ENCODE measurements around the gene PIEZO2.
"Not testable (repeated sequence)": the region's sequence is repeated elsewhere in the genome, so short reads cannot be mapped to it uniquely, and the experiment has no call there.

Gene PIEZO2

DNA sequence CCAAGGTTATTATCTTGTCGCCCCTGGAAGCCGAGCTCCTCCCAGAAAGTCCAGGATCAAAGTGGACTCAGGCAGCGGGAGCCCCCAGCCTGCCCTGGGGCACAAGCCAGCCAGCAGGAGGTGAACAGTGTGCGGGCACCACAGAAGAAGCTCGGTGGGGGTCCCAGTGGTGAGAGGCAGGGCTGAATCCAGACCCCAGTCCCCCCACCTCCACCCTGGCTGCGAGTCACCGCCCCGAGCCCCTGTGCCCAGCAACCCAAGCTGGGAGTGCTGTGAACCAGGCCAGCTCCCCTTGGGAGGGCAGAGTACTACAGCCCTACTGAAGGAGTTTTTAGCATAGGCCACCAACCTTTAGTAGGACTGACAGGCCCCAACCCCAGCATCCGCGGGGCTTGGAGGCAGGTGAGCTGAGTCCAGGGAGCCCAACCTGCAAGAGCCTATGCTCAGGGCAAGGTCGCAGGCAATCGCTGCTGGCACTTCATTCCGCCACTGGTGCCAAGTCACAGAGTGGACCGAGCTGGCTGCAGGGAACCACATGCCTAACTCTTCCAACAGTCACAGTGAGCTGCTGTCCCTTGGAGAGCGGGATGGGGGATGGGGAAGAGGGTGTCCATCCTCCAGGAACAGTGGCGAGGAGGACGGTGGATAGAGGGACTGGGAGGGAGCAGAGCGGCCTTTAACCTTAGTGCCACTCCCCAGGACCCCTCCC lies 3.0 kb downstream of the PIEZO2 start:
- DNase-seq (ENCODE audit: low read depth): no peak
- TF ChIP-seq, protein P1, sequence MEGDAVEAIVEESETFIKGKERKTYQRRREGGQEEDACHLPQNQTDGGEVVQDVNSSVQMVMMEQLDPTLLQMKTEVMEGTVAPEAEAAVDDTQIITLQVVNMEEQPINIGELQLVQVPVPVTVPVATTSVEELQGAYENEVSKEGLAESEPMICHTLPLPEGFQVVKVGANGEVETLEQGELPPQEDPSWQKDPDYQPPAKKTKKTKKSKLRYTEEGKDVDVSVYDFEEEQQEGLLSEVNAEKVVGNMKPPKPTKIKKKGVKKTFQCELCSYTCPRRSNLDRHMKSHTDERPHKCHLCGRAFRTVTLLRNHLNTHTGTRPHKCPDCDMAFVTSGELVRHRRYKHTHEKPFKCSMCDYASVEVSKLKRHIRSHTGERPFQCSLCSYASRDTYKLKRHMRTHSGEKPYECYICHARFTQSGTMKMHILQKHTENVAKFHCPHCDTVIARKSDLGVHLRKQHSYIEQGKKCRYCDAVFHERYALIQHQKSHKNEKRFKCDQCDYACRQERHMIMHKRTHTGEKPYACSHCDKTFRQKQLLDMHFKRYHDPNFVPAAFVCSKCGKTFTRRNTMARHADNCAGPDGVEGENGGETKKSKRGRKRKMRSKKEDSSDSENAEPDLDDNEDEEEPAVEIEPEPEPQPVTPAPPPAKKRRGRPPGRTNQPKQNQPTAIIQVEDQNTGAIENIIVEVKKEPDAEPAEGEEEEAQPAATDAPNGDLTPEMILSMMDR (IDR thresholded peaks at IDR 0.05; ENCODE audit: control insufficient read depth, insufficient read depth, low read depth, low read length, missing control alignments): no peak
- H3K4me3 ChIP-seq (ENCODE audit: control insufficient read depth, low read depth, low read length): no peak overlapping the region

DNA sequence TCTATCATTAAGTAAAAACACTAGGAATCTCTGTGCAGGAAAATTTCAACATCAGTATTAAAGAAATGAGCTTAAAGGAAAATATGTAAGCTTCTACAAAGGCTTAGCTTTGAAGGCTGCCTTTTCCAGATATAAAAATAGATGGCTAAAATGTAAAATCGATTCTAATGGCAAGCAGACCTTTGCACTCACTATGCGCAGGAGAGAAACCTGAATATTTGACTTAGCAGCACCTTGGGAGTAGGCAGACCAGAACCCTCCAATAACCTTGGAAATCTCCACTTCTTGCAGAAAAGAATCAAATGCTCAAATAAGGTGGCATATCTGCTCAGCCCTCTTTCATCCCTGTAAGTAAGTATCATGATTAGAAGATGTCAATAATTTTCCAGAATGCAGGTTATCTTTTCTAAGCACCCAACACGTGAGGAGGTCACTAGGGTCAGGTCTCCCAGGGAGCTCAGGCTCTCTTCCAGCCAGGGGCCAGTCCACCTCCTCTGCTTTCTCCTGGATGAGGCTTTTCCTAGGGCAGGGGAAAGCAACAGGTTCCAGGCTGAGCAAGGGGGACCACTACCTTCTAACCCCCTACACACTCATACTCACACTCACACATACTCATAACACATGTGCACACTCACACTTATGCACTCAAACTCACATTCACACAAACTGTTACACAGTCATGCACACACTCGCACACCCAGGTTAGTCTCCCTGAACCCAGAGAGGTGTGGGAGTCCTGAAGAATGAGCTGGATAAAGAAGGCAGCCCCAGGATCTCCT lies 3.8 kb downstream of the PIEZO2 start:
- DNase-seq (ENCODE audit: low read depth): no peak
- no peak overlapping the region for H3K4me3 ChIP-seq (ENCODE audit: control insufficient read depth, low read depth, low read length)
- TF ChIP-seq, protein P1 (IDR thresholded peaks at IDR 0.05; ENCODE audit: control insufficient read depth, insufficient read depth, low read depth, low read length, missing control alignments): no peak

DNA sequence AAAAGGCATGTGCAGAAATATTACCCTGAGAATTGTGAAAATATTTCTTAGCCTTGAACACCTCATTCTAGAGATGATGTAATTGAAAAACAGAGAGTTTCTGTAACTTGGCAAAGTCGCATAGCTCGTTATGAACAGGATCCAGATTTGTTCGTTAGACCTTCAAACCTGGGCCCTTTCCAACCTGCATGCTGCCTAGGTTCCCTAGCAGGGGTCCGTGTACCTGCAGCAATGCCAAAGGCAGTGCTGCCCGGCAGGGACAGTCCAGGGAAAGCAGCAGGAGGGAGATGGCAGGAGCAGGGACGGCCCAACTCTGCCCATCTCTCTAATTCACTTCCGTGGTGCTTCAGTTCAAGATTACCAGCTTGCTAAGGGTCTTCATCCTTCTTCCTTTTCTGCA lies 12.0 kb downstream of the PIEZO2 start:
- TF ChIP-seq, protein P1 (IDR thresholded peaks at IDR 0.05; ENCODE audit: control insufficient read depth, insufficient read depth, low read depth, low read length, missing control alignments): no peak
- H3K4me3 ChIP-seq (ENCODE audit: control insufficient read depth, low read depth, low read length): no peak overlapping the region
- no peak for DNase-seq (ENCODE audit: low read depth)

DNA sequence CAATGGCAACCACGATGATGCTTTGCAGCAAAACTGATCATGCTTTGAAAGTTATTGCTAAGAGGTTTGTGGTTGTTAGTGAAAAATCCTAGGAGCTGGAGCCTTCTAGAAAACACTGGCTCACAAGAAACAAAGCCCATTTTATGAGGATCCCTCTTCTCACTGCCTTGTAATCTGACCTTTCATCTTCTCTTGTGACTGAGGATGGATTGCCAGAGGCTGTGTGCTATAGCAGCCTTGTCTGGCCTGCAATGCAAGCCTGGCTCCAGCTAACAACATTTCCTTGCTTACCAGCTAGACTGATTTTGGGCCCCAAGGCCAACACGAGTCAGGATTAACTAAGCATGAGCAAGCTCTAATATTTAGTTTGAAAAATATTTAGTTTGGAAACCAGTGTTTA lies 13.1 kb downstream of the PIEZO2 start:
- TF ChIP-seq, protein P1 (IDR thresholded peaks at IDR 0.05; ENCODE audit: control insufficient read depth, insufficient read depth, low read depth, low read length, missing control alignments): no peak
- DNase-seq (ENCODE audit: low read depth): no peak
- H3K4me3 ChIP-seq (ENCODE audit: control insufficient read depth, low read depth, low read length): no peak overlapping the region

DNA sequence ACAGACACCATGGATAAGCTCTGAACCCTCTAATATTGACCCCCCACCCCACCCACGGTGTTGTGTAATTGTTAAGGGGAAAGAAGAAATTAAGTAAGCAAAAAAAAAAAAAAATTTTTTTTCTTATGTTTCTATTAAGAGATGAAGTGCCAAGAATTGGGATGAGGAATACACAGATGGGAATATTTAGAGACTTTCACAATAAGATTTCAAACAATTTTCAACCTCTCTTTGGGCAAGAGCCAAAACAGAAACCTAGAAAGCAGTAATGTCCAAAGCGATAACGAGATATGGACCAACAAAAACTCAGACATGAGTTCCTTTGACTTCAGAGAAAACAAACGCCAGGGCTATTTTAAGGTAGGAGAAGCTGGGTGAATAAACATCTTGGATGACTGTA lies 14.4 kb downstream of the PIEZO2 start:
- H3K4me3 ChIP-seq (ENCODE audit: control insufficient read depth, low read depth, low read length): no peak overlapping the region
- TF ChIP-seq, protein P1 (IDR thresholded peaks at IDR 0.05; ENCODE audit: control insufficient read depth, insufficient read depth, low read depth, low read length, missing control alignments): no peak
- no peak for DNase-seq (ENCODE audit: low read depth)

DNA sequence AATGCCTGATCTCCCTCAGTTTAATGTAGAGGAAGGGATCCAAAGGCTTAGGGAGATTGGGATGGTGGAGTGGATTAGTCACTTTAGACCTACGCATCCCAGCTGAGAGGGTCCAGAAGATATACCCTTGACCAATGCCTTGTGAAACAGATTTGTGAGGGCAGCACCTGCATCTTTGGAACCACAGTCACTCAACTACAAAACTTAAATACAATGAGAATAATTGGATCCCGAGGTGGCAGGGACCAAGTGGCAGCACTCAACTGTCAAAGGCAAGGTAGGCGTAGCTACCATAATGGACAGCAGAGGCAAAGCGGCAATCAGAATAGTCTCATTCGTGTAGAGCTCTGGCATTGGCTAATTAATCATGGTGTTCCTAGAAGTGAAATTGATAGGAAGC lies 20.3 kb downstream of the PIEZO2 start:
- not testable (repeated sequence) for DNase-seq (ENCODE audit: low read depth); H3K4me3 ChIP-seq (ENCODE audit: control insufficient read depth, low read depth, low read length)
